HEK293T (cell line): ENCODE results near the gene C1R.
"Not testable (repeated sequence)": the region's sequence is repeated elsewhere in the genome, so short reads cannot be mapped to it uniquely, and the experiment has no call there.

Experiments
- CTCF ChIA-PET: fragments of 350-600 bp; formaldehyde crosslinking; extraction: SDS; loops from one replicate; lab custom pipeline; 2021; ENCODE audit warnings: antibody characterized with exemption, inconsistent platforms; lab: Yijun Ruan, JAX
- POLR2A ChIA-PET: fragments of 350-600 bp; formaldehyde crosslinking; extraction: SDS; loops from one replicate; lab custom pipeline; 2020; ENCODE audit warnings: antibody characterized with exemption, inconsistent platforms; lab: Yijun Ruan, JAX
- DNase-seq: peaks from one replicate; pipeline ENCODE4 v3.0.0; 2012; ENCODE audit warnings: mixed read lengths; ENCODE audit errors: extremely low spot score
- ARNT ChIP-seq: fragments of 450-650 bp; IDR thresholded peaks from 2 replicates; pipeline ENCODE4 v1.6.1; 2017; ENCODE audit warnings: mild to moderate bottlenecking
- BHLHE40 ChIP-seq: fragments of 450-650 bp; IDR thresholded peaks from 2 replicates; pipeline ENCODE4 v1.6.1; 2016; ENCODE audit warnings: mild to moderate bottlenecking, moderate library complexity, borderline replicate concordance
- CTBP1 ChIP-seq: fragments of 450-650 bp; IDR thresholded peaks from 2 replicates; pipeline ENCODE4 v1.6.1; 2016; ENCODE audit warnings: borderline replicate concordance
- ELF4 ChIP-seq: fragments of 450-650 bp; IDR thresholded peaks from 2 replicates; pipeline ENCODE4 v1.6.1; 2017; ENCODE audit warnings: antibody characterized with exemption
- FOXA1 ChIP-seq: fragments of 450-650 bp; IDR thresholded peaks from 2 replicates; pipeline ENCODE4 v1.6.1; 2016; ENCODE audit warnings: mild to moderate bottlenecking
- FOXK2 ChIP-seq: fragments of 450-650 bp; IDR thresholded peaks from 2 replicates; pipeline ENCODE4 v1.6.1; 2016; ENCODE audit warnings: mild to moderate bottlenecking
- HDGF ChIP-seq: fragments of 450-650 bp; IDR thresholded peaks from 2 replicates; pipeline ENCODE4 v1.6.1; 2017; ENCODE audit warnings: antibody characterized with exemption, borderline replicate concordance
- L3MBTL2 ChIP-seq: fragments of 450-650 bp; conservative IDR thresholded peaks from 2 replicates; pipeline ENCODE4 v1.6.1; 2016; ENCODE audit warnings: mild to moderate bottlenecking
- LEF1 ChIP-seq: fragments of 450-650 bp; IDR thresholded peaks from 2 replicates; pipeline ENCODE4 v1.6.1; 2017; ENCODE audit warnings: mild to moderate bottlenecking, borderline replicate concordance
- PKNOX1 ChIP-seq: fragments of 450-650 bp; IDR thresholded peaks from 2 replicates; pipeline ENCODE4 v1.6.1; 2016
- SP1 ChIP-seq: fragments of 450-650 bp; IDR thresholded peaks from 2 replicates; pipeline ENCODE4 v1.6.1; 2017
- SUZ12 ChIP-seq: fragments of 450-650 bp; IDR thresholded peaks from 2 replicates; pipeline ENCODE4 v1.6.1; 2016; ENCODE audit warnings: mild to moderate bottlenecking
- TARDBP ChIP-seq: fragments of 450-650 bp; IDR thresholded peaks from 2 replicates; pipeline ENCODE4 v1.6.1; 2016
- ZNF384 ChIP-seq: fragments of 450-650 bp; IDR thresholded peaks from 2 replicates; pipeline ENCODE4 v1.6.1; 2016

C1R gene

GRCh38 chr12:7058163-7058845, 33.9 kb downstream of the C1R start:
- TF ChIP-seq L3MBTL2: no peak
- no peak for TF ChIP-seq LEF1
- no peak for TF ChIP-seq ELF4
- TF ChIP-seq TARDBP: no peak
- no peak for TF ChIP-seq ARNT
- no peak for TF ChIP-seq SP1
- TF ChIP-seq PKNOX1: no peak
- TF ChIP-seq CTBP1: no peak
- TF ChIP-seq BHLHE40: no peak
- no peak for TF ChIP-seq FOXA1
- ChIA-PET CTCF (interaction anchor here (1.2 to 1.9 kb wide), 2 partner anchors 15 to 97 kb away, joined by 4 to 8 read pairs; no protein-coding TSS in a partner anchor), POLR2A (no interaction called here)
- DNase-seq: no peak

GRCh38 chr12:7055736-7056135, 36.5 kb downstream of the C1R start:
- POLR2A ChIA-PET: interaction anchor here (1.2 to 1.5 kb wide), 2 partner anchors 11 to 112 kb away, joined by 3 read pairs; partner anchors contain the start of genes C12orf57 and RNU7-1
- CTCF ChIA-PET: interaction anchor here (0.6 kb wide), 1 partner anchor 14 kb away, joined by 3 read pairs; no protein-coding TSS in a partner anchor
- DNase-seq: not testable (repeated sequence)

- no peak for TF ChIP-seq HDGF
- TF ChIP-seq SUZ12: no peak
- TF ChIP-seq FOXK2: no peak
- no peak for TF ChIP-seq LEF1
- no peak for TF ChIP-seq ARNT
- no peak for TF ChIP-seq FOXA1
- no peak for TF ChIP-seq SP1
- no peak for DNase-seq
- CTCF ChIA-PET: no interaction called here
Measured at GRCh38 chr12:7054925-7055324, 37.3 kb downstream of the C1R start.

GRCh38 chr12:7049973-7050372, 42.3 kb downstream of the C1R start:
- ChIA-PET POLR2A (interaction anchor here (1.3 kb wide), 1 partner anchor 106 kb away, joined by 4 read pairs; the partner anchor contains the start of genes C12orf57 and RNU7-1), CTCF (interaction anchor here (0.6 kb wide), 1 partner anchor 2000 kb away, joined by 3 read pairs; no protein-coding TSS in a partner anchor)
- DNase-seq: not testable (repeated sequence)

More at GRCh38 chr12:7054925-7055324, 37.3 kb downstream of the C1R start:
- POLR2A ChIA-PET: no interaction called here

- CTCF ChIA-PET: interaction anchor here (0.7 kb wide), 1 partner anchor 105 kb away, joined by 5 read pairs; no protein-coding TSS in a partner anchor
- POLR2A ChIA-PET: interaction anchor here (1.3 kb wide), 1 partner anchor 106 kb away, joined by 4 read pairs; the partner anchor contains the start of genes C12orf57 and RNU7-1
- not testable (repeated sequence) for DNase-seq
Measured at GRCh38 chr12:7049445-7049951, 42.7 kb downstream of the C1R start.

GRCh38 chr12:7047306-7047705, 44.9 kb downstream of the C1R start:
- ChIA-PET CTCF (no interaction called here), POLR2A (no interaction called here)
- TF ChIP-seq HDGF (no peak), ELF4 (no peak), FOXK2 (no peak), PKNOX1 (no peak), BHLHE40 (no peak), SUZ12 (no peak), ARNT (no peak), LEF1 (no peak), CTBP1 (no peak), FOXA1 (no peak), TARDBP (no peak), SP1 (no peak), L3MBTL2 (no peak)
- no peak for DNase-seq

- TF ChIP-seq L3MBTL2: no peak
- no peak for TF ChIP-seq SUZ12
- TF ChIP-seq TARDBP: no peak
- DNase-seq: no peak
- POLR2A ChIA-PET: no interaction called here
- CTCF ChIA-PET: no interaction called here
Measured at GRCh38 chr12:7046383-7047105, 45.7 kb downstream of the C1R start.

- TF ChIP-seq SUZ12: no peak
- TF ChIP-seq LEF1: no peak
- no peak for TF ChIP-seq TARDBP
- TF ChIP-seq HDGF: no peak
- no peak for TF ChIP-seq CTBP1
- no peak for TF ChIP-seq BHLHE40
- no peak for TF ChIP-seq SP1
- no peak for TF ChIP-seq ELF4
- no peak for TF ChIP-seq L3MBTL2
- no peak for TF ChIP-seq ARNT
- no peak for TF ChIP-seq FOXK2
- TF ChIP-seq ZNF384: no peak
- TF ChIP-seq FOXA1: no peak
- ChIA-PET POLR2A (no interaction called here), CTCF (no interaction called here)
- DNase-seq: no peak
Measured at GRCh38 chr12:7045913-7046312, 46.3 kb downstream of the C1R start.
